Stomach (tissue), 4 donors: ENCODE results near the gene ANKRD44.

Experiments used
- EP300 ChIP-seq: sonication (generic); formaldehyde crosslinking; IDR thresholded peaks from one replicate; pipeline ENCODE4 v1.6.1; 2017; ENCODE audit warnings: antibody characterized with exemption
- POLR2A ChIP-seq, 4 donors: fragments of 450-650 bp; IDR thresholded peaks; one replicate each; pipeline ENCODE4 v1.6.1; 2016; ENCODE audit warnings: antibody characterized with exemption in 4 of 4, control low read depth in 2 of 4, mild to moderate bottlenecking in 1 of 4, moderate library complexity in 1 of 4
- TF ChIP-seq, protein P1 (sequence below), 7 experiments: fragments of 450-650 bp in 4 of 7; fragments of 200-600 bp in 3 of 7; sonication (generic) in 3 of 7; IDR thresholded peaks; one replicate each; pipeline ENCODE4 v1.5.1; 2016 to 2019; ENCODE audit warnings: antibody characterized with exemption in 7 of 7, control low read depth in 2 of 7, mild to moderate bottlenecking in 1 of 7

GRCh38 chr2:197137826-197138477 is 172.6 kb downstream of the ANKRD44 start:
- TF ChIP-seq, protein P1, sequence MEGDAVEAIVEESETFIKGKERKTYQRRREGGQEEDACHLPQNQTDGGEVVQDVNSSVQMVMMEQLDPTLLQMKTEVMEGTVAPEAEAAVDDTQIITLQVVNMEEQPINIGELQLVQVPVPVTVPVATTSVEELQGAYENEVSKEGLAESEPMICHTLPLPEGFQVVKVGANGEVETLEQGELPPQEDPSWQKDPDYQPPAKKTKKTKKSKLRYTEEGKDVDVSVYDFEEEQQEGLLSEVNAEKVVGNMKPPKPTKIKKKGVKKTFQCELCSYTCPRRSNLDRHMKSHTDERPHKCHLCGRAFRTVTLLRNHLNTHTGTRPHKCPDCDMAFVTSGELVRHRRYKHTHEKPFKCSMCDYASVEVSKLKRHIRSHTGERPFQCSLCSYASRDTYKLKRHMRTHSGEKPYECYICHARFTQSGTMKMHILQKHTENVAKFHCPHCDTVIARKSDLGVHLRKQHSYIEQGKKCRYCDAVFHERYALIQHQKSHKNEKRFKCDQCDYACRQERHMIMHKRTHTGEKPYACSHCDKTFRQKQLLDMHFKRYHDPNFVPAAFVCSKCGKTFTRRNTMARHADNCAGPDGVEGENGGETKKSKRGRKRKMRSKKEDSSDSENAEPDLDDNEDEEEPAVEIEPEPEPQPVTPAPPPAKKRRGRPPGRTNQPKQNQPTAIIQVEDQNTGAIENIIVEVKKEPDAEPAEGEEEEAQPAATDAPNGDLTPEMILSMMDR (IDR thresholded peaks at IDR 0.05) = no peak
- TF ChIP-seq POLR2A (IDR thresholded peaks at IDR 0.05) (no peak), EP300 (no peak)
